ENCODE measurements around the gene CARS2.
A peak's percentile ranks its signal among the peaks of the same experiment; 100 is the strongest.
"Not testable (repeated sequence)": the region's sequence is repeated elsewhere in the genome, so short reads cannot be mapped to it uniquely, and the experiment has no call there.

The CARS2 gene, protein sequence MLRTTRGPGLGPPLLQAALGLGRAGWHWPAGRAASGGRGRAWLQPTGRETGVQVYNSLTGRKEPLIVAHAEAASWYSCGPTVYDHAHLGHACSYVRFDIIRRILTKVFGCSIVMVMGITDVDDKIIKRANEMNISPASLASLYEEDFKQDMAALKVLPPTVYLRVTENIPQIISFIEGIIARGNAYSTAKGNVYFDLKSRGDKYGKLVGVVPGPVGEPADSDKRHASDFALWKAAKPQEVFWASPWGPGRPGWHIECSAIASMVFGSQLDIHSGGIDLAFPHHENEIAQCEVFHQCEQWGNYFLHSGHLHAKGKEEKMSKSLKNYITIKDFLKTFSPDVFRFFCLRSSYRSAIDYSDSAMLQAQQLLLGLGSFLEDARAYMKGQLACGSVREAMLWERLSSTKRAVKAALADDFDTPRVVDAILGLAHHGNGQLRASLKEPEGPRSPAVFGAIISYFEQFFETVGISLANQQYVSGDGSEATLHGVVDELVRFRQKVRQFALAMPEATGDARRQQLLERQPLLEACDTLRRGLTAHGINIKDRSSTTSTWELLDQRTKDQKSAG

DNA sequence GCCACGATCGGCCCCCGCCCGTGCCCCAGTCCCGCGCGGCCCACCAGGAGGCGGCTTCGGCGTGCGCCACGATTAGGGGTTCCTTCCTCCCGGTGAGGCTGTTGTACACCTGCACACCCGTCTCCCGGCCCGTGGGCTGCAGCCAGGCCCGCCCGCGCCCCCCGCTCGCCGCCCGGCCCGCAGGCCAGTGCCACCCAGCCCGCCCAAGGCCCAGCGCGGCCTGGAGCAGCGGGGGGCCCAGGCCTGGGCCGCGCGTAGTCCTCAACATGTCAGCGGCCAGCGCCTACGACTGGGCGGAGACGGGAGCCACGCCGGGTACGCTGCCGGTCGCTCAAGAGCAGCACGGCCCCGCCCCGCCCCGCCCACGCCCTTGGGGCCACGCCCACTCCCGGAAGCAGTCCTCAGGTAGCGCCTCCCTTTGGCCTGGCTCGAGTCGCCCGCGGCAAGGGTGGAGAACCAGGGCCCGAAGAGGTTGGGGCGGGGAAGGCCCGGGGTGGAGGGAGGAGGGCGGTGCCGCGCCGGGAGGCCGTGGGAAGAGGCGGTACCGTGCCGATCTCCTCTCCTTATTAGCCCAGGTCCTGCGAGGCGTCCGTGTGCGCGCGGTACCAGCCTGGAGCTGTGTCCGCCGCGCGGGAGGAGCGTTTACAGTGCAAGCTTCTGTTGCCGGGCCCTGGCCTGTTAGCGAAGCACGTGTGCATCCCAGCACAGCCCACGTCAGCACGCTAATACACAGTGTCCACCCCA is at the start of gene CARS2:
CARS2 (minus strand) TSS at position 291 of the 744 bp plus-strand sequence; CDS start at position 268, 23 bp downstream.
- DNase-seq: peak; percentile 95

DNA sequence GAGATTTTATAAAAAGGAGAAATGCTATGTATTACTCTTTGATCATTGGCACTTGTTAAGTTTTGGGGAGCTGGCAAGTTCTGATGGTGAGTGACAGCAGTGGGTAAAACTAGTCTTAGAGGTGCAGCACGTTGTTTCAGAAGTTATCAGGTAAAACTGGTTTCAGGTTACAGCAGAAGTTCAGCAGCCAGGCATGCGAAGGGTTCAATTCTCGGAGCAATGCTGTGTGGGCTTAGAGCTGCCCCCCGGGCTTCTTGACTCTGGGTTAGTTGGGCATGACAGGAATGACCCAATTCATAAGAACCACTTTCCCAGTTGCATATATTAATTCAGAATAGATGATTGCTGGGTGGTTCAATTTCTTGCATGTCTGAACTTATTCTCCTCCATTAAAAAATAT is 42.4 kb upstream of the CARS2 start:
- DNase-seq: no peak

DNA sequence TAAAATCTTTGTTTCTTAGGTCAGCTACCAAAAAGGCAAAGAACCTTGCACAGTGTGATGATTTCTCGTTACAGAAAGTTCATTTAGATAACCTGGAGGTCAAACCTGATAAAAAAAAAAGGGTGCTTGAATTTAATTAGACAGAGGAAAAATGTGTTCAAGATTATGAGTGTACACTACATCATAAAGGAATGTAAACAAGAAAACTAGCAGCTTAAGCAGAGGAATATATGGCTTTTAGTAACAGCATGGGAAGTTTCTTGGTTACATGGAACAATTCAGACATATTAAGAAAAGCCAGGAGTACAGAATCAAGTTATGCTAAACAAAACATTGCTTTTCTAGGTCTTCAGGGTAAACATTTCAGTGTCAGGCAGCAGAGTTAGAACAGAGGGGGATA is 40.5 kb upstream of the CARS2 start:
- no peak for DNase-seq

DNA sequence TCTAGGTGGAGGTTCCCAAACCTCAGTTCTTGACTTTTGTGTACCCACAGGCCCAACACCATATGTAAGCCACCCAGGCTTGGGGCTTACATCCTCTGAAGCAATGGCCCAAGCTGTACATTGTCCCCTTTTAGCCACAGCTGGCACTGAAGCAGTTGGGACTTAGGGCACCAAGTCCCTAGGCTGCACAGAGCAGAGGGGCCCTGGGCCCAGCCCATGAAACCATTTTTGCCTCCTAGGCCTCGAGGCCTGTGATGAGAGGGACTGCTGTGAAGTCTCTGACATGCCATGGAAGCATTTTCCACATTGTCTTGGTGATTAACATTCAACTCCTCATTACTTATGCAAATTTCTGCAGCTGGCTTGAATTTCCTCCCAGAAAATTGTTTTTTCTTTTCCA is 37.8 kb upstream of the CARS2 start:
- no peak for DNase-seq

DNA sequence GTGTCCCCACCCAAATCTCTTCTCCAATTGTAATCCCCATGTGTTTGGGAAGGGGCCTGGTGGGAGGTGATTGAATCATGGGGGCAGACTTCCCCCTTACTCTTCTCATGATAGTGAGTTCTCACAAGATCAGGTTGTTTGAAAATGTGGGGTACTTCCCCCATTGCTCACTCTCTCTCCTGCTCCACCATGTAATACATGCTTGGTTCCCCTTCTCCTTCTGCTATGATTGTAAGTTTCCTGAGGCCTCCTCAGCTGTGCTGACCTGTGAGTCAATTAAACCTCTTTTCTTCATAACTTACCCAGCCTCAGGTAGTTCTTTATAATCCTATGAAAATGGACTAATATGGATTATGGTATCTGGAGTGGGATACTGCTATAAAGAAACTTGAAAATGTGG is 31.6 kb upstream of the CARS2 start:
- DNase-seq: no peak

DNA sequence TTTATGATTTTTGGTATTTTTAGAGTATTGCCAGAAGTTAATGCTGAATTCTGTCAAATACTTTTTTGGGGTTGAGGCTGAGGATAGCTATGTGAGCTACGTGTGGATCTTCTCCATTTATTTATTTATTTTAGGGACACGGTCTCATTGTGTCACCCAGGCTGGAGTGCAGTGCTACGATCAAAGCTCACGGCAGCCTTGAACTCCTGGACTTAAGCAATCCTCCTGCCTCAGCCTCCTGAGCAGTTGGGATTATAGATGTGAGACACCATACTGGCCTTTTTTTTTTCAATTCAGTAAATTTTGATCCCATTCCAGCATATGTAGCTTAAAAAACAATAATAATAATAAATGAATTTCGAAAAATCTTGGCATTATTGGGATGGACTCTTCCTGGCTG is 28.6 kb upstream of the CARS2 start:
- DNase-seq: no peak

DNA sequence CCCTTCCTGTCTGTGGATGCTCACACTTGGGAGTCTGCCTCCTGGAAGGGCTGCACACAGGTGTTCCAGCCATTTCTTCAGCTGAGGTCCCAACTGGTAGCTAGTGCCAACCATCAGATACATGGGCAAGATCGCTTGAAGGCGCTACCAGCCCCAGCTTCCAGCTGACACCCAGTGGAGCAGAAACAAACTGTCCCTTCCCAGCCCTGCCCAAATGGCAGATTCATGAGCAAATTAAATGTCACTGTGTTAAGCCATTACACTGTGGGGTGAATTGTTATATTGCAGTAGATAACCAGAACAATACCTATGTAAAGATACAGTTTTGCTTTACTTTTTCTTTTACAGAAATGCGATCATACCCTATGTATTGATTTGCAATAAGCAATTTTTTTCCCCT is 25.2 kb upstream of the CARS2 start:
- no peak for DNase-seq

DNA sequence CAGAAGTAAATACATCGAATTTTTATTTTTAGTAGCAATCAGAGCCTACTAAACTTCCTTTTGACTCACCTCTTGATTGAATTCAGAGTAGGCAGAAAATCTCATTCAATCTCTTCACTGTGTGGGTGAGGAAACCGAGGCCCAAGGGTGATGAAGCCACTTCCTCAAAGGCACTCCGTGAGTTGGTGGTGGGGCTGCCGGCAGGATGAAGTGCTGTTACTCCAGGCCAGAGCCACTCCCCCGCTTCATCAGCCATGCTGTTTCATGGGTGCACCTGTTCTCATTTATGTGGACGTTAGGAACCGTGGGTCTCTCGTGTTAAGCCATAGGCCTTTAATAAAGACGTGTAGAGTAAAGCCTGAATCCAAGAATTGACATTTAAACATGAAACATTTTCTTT is 20.8 kb upstream of the CARS2 start:
- DNase-seq: no peak

DNA sequence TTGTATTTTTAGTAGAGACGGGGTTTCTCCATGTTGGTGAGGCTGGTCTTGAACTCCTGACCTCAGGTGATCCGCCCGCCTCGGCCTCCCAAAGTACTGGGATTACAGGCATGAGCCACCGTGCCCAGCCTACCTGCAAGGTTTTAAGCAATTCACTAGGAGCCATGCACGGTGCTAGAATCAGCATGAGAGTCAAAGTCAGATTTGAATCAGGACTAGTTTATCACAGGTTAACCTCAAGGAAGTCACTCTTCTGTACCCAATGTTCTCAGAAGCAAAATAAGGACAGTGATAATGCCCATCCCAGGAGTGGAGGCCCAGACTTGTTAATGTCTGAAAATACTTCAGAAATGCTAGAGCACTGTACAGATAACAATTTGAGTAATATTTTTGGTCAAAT is 20.2 kb upstream of the CARS2 start:
- DNase-seq: not testable (repeated sequence)

DNA sequence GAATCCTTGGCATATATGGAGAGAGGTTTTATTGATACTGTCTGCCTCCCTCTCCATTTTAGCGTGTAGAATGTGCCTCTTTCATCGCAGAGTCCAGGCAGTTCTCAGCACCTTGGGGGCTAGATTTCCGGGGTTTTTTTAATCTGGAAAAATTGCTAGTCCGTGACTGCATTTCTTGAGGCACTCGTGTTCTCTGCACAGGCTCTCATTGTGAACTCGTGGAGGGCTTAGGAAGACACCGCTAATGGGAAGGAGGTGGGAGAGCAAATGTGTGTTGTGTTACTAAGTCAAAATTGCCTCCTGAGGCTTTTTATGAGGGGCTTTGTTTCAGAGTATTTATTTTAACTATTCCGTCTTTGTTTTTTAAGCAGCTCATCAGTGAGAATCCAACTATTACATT is 17.7 kb upstream of the CARS2 start:
- no peak for DNase-seq

DNA sequence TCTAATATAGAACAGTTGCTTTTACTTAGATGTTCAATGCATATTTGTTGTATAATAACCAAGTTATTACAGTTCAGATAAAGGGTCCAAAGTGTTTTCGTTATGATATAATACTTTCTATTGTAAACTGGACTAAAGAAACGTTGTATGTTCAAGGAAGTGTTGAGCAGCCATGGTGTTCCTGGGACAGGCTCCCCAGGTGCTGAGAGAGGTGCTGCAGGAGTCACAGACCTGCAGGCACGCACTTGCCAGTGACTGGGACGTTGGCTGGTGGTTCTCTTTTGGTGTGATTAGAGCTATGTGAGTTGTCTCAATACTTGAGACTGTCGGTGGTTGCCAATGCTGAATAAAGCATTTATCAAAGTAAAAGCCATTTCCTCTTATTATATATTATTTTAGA is 17.1 kb upstream of the CARS2 start:
- no peak for DNase-seq

DNA sequence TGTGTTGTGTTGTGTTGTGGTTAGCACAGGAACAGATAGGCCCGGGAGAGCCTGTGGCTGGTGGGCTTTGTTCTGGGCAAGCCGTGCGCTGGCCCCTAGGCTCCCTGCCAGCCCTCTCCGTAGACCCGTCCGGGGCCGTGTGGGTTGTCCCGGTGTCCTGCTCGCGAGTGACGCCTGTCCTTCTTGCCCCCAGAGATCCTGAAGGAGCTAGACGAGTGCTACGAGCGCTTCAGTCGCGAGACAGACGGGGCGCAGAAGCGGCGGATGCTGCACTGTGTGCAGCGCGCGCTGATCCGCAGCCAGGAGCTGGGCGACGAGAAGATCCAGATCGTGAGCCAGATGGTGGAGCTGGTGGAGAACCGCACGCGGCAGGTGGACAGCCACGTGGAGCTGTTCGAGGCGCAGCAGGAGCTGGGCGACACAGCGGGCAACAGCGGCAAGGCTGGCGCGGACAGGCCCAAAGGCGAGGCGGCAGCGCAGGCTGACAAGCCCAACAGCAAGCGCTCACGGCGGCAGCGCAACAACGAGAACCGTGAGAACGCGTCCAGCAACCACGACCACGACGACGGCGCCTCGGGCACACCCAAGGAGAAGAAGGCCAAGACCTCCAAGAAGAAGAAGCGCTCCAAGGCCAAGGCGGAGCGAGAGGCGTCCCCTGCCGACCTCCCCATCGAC is 13.3 kb upstream of the CARS2 start:
- DNase-seq: no peak

DNA sequence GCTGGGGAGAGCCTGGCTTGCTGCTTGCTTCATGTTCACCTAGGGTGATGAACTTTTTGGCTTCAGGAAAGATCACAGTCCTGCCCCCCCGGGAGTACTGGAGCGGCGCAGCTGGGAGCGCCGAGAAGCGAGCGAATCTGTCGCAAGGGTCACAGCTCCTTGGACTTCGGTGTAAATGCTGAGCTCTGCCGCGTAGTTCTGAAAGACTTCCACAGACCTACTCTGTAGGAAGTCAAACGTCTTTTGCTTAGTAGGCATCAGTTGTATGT is 10.3 kb upstream of the CARS2 start:
- no peak for DNase-seq

DNA sequence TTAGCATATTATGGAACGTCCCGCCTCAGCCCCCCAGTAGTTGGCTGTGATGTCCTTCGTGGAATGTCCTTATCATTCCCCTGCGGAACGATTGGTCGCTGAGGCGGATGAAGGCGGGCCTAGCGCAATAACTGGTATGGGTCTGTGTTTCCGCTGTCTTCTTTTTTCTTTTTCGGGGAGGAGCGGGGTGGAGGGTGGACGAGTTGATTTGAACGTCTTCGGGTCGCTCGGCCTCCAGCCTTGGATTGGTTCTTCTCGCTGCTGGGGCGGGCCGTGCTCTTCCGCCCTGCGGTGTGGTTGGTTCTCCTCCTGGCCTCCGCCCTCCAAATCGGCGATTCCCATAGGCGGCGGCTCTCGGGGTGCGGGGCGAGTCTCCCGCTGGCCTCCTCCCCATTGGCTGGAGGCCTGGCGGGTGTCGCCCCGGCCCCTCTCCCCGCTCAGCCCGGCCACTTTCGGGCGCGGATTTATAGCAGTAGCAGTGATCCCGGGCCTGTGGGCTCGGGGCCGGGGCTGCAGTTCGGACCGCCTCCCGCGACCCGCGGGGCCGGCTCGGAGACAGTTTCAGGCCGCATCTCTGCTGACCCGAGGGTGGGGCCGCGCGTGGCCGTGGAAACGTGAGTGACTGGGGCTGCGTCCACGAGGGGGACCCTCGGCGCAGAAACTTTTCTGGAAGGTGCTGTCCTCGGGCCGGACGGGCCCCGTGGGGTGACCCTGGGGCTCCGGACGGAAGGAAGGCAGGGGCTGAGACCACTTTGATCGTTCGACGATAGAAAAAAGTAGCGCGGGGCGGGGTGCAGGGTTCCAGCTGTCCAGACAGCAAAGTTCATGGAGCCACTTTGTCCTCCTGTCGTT is 9.7 kb upstream of the CARS2 start:
- peak; percentile 99 for DNase-seq

DNA sequence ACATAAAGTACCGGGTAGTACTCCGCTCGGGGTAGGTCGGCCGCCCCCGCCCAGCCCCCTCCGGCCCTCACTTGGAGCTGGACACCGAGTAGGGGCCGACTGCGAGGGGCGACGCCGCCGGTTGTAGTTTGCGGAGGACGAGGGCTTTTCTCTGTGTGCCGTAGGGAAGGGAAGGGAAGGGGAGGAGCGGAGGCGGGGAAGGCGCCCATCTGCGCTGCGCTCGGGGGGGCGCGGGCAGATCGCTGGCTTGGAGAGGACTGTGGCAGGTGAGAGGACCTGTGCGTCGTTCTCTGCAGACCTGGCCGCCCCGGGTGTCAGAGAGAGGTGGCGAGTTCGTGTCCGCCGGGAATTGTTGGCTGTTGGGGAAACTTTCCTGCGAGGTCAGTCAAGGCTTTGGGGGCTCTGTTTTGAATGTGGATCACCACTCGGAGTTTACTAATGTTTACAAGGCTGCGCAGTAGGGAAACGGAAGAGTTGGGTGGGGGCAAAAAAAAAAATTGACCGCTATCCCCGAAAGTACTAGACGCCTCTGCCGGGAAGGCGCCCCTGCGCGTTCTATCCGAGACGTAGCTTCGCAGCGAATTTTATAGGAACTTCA is 9.0 kb upstream of the CARS2 start:
- peak; percentile 58 for DNase-seq

DNA sequence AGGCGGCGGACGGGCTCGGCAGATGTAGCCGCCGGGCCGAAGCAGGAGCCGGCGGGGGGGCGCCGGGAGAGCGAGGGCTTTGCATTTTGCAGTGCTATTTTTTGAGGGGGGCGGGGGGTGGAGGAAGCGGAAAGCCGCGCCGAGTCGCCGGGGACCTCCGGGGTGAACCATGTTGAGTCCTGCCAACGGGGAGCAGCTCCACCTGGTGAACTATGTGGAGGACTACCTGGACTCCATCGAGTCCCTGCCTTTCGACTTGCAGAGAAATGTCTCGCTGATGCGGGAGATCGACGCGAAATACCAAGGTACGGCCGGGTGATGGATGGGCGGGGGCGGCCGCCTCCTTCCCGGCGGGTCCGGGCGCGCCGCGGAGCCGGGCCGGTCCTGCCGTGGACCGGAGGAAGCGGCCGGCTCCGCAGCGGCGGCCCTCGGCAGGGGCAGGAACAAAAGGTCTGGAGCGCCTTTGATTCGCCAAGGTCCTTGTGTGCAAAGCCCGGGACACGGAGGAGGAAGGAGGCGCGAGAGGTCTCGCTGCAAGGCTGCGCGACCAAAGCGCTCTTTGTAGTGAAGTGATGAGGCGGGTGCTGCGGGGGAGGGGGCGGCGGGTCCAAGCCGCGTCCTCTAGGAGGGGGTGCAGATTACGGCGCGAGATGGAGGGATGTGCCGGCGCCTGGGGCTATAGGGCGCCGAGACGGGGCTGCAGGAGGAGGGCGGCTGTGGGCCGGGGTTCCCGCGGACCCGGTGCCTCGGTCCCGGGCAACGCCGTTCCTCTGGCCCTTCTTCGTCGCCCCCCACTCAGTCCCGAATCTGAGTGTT is 8.3 kb upstream of the CARS2 start:
- no peak for DNase-seq

DNA sequence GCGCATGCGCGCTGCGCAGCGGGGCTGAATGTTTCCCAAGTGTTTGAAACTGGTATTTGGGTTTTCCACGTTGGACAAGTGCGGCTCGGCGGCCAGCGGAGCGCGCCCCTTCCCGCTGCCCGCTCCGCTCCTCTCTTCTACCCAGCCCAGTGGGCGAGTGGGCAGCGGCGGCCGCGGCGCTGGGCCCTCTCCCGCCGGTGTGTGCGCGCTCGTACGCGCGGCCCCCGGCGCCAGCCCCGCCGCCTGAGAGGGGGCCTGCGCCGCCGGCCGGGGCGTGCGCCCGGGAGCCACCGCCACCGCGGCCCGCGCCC is 7.7 kb upstream of the CARS2 start, which contains the start of gene ING1:
ING1 (plus strand) TSS at position 59 of the 311 bp plus-strand sequence. CDS start 450 bp downstream, outside the sequence.
- DNase-seq: no peak

DNA sequence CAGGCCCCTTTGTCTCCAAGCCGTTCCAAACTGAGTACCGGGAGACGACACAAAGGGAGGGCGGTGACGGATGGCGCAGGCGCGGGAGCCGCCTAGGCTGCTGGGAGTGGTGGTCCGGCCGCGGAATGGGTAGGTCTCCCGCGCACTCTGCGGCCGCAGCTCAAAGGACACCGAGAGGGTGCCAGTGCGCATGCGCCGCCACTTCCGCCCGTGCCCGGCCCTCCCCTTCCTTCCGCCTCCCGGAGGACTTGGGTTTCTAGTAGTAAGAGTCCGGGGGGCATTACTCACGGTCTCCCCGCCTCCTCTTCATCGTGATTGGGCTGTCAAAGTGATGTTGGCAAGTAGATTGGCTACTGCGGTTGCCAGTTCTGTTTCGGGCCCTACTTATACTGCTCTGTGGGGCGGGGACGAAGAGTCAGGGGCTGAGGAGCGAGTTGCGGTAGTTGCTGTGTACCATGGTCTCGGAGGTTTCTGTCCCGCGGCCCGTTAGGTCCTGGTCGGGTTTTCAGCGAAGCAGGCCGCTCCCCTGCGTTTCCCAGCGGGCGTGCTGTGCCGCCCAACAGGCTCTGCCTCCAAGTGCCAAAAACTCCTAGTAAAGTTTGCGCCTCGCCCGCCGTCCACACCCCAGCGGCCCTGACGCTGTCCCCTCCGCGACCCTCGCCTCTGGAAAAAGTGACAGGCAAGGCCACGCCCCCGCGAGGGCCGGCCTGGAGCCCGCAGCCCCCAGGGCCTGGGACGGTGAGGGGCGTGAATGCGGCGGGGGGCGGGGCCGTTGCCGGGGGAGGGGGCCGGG is 7.1 kb upstream of the CARS2 start:
- DNase-seq: peak; percentile 97

DNA sequence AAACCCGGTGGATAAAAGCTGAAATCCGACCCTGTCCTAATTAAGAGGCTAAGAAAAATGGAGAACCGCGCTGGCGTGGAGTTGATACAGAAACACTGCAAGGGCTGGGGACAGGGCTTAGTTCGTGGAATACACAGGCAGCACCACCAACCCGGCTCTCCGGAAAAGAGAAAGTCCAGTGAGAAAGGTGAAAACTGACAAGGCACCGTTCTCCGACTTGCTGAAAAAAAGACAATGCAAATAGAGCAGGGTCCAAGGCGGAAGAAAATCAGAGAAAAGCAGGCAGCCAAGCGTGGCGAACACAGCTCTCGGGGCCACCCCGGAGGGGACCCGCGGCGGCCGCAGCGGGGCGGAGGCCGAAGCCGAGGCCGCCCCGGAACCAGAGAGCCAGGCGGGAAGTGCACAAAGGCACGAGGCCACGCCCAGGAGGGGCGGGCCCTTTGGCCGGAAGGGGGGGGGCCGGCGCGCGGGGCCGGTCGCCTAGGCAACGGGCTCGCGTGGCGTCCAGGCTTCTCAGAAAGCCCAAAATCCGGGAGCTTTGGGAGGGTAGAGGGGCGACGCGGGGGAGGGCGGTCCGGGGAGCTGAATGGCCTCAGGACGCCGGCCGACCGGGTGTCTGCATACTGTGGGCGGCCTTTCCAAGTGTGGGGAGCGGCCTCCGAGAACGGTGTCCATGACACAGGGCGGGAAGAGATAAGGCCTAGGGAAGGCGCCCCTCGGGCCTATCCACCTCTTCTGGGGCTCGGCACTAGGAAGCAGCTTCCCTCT is 6.3 kb upstream of the CARS2 start:
- DNase-seq: peak; percentile 84

Measured in NCI-H1694 treated with DMSO at 0.1 percent for 48 hours (cell line).